T-helper 9 cell (primary cell): ENCODE data around the gene FITM1.
"Not testable (repeated sequence)": the region's sequence is repeated elsewhere in the genome, so short reads cannot be mapped to it uniquely, and the experiment has no call there.

Experiments used
- DNase-seq: peaks from one replicate; pipeline ENCODE4 v3.0.0-alpha.2; 2020

FITM1 gene

DNA sequence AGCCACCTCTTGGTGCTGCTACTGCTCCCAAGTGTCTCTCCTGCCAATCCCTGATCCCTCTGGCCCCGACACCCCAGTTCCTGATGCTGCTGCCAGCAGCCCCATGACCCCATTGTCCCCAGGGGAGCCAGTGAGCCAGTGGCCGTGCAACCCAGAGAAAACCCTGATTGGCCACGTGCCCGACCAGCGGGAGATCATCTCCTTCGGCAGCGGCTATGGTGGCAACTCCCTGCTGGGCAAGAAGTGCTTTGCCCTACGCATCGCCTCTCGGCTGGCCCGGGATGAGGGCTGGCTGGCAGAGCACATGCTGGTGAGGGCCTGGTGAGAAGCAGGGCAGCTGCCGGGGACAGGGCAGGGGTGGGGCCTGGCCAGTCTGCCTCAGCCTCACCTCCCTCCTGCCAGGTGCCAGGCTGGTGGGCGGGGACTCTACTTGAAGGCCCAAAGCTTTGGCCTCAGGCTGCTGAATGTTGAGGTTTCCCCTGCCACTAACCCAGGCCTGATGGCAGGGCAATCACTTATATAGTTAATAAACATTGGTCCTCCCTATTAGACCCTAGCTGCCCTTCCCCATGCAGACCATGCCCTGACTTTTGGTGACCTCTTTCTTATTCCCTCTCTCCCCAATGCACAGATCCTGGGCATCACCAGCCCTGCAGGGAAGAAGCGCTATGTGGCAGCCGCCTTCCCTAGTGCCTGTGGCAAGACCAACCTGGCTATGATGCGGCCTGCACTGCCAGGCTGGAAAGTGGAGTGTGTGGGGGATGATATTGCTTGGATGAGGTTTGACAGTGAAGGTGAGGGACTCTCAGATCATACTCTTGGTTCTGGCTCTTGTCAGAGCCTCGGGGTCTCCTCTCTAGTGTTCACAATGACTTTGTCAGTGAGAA is 31.3 kb upstream of the FITM1 start:
- no peak for DNase-seq

DNA sequence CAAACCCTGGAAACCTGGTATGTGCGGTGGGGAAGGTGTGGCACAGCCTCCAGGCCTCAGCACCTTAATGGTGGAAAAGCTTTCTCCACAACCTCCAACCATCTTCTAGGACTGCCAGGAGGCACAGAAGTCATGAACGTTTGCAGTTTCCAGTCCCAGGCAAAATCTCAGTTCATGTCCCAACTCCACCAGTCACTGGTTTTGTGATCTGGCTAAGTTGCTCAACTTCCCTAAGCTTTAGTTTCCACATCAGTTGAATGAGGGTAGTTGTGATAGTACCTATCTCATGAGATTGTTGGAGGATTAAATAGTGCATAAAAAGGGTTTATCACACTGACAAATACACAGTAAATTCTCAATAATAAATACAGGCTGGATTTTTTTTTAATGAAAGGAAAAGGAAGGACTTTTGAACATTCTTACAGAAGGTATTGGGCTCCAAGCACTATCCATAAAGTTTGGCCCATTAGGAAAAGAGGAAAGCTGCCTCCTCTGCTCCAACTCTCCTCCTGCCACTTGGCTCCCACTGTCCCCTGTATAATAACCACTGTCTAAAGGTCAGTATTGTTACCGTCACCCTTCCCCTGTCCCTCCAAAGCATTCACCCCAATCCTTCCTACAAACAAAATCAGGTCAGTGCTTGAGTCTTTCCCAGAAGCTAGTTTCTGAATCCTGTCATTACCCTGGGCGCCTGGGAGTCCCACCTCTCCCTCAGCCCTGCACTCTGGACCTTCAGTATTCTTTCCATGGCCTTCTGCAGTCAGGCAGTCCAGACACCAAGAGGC is 30.1 kb upstream of the FITM1 start:
- no peak for DNase-seq

DNA sequence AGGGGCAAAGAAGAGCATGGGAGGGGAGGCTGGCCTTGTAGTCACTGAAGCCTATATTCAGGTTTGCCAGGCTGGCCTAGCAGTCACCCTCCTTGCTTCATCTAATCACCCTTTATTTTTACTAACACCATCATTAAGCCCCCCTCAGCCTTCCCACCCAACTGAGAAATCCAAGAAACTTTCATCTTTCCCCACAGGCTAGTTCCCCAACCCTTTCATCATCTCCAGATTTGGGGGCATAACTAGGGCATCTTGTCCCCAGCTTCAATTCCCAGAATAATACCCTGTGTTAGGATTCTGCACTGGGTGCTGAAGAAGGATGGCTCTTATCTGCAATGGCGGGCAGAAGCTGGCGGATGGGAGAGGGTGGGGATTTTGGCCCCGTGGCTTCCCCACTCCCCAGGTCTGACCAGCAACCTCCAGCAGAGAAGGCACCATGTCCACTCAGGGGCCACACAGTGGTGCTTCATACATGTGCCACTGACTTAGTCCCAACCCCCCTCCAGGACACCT is 29.4 kb upstream of the FITM1 start:
- DNase-seq = no peak

- DNase-seq = no peak
These were observed 28.0 kb upstream of the FITM1 start for GRCh38 chr14:24102357-24103048.

- no peak for DNase-seq
These were observed 27.0 kb upstream of the FITM1 start for GRCh38 chr14:24103451-24103850.

DNA sequence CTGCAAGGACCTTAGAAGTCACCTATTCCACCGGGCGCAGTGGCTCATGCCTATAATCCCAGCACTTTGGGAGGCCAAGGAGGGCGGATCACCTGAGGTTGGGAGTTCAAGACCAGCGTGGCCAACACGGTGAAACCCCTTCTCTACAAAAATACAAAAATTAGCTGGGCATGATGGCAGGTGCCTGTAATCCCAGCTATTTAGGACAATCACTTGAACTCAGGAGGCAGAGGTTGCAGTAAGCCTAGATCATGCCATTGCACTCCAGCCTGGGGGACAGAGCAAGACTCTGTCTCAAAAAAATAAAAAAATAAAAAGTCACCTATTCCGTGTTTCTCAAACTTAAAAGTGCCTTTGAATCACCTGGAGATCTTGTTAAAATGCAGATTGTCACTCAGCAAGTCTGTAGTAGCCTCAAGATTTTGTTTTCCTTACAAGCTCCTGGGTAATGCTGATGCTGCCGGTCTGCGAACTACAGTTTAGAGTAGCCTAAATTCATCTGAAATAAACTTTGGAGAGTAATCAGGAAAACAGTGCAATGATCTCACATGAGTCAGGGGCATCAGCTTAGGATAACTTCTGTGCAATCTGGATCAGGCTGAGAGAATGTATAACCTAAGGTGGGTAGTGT is 24.7 kb upstream of the FITM1 start:
- DNase-seq = not testable (repeated sequence)

- DNase-seq = no peak
These were observed 23.7 kb upstream of the FITM1 start for GRCh38 chr14:24106672-24107271.

GRCh38 chr14:24108336-24108874 is 22.1 kb upstream of the FITM1 start:
- no peak for DNase-seq

GRCh38 chr14:24110060-24110459 is 20.4 kb upstream of the FITM1 start:
- DNase-seq = no peak

GRCh38 chr14:24110523-24110922 is 19.9 kb upstream of the FITM1 start:
- no peak for DNase-seq

- no peak for DNase-seq
These were observed 17.1 kb upstream of the FITM1 start for GRCh38 chr14:24113379-24113800.

DNA sequence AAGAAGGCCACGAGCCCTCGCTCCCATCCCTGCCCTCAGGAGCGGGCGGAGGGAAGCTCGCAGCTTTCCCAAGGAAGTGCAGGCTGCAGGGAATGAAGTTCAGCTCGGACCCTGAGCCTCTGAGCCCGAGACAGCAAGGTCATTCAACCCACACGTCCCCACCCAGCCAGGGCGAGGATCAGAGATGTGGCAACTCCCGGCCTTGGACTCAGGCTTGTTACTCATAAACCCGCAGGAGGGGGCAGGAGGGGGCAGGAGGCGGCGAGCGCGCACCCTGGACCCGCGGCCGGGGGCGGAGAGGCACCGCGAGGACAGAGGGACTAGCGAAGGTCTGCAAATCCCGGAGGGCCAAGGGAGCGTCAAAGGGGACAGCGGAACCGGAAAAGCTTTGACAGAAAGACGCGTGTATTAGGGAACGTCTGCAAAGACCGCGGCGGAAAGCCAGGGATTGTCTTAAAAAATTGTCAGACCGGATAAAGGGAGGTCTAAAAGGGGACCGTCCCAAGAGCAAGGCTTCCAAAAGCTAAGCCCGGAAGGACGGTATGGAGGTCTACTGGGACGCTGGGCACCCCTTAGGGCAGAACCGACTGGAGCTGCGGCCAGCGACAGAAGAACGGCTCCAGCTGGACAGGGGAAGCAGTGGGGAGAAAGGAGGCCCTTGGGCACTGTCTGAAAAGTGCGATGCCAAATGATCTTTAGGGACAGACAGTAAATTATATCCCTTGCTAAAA is 16.5 kb upstream of the FITM1 start:
- peak; percentile 64 for DNase-seq

DNA sequence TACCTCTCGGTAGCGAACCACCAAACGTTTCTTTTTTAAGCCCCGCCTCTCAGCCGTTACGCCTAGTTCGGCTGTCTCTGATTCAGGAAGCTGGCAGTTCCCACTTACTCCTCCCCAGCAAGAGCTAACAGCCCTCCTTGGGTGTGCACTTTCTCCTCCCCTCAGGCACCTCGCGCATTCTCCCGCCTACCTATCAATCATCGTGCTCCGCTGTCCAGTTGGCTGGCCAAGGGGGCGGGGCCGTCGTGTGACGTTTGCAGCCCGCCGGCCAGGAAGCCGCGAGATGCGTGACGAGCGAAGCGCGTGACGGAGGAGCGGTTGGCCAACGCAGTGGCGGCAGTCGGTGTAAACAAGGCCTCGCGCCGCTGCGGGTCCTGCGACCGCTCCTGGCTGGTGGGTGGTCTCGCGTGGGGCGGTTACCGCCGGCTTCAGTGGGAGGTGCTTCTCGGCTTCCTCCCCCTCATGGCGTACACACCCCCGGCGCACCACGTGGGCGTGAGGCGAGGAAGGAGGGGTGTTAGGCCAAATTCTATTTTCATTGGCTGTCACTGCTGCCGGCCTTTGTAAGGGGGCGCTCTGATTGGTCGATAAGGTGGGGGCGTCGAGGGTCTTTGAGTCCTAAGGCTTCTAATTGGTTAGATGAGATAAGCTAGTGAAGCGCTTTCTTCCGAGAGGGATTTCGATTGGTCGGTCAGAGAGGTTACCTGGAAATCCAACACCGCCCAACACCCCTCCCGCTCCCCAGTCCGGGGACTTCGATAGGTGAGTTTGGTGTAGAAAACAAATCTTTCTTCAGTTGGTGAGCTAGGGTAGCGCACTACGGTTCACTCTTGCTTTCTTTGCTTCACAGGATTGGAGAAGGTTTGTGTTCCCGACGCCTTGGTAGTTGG is 15.7 kb upstream of the FITM1 start, which contains the start of the genes DCAF11 and NRL:
TSS of gene DCAF11 (plus strand) at position 246 of the 890 bp plus-strand sequence. CDS start 818 bp downstream, outside the sequence.
TSS of gene NRL (minus strand) at position 418 of the 890 bp plus-strand sequence. CDS start 32,101 bp downstream, outside the sequence.
- DNase-seq = peak; percentile 97

GRCh38 chr14:24115422-24116127 is 14.9 kb upstream of the FITM1 start:
- DNase-seq = no peak

- DNase-seq = no peak
These were observed 14.2 kb upstream of the FITM1 start for GRCh38 chr14:24116128-24116814.

DNA sequence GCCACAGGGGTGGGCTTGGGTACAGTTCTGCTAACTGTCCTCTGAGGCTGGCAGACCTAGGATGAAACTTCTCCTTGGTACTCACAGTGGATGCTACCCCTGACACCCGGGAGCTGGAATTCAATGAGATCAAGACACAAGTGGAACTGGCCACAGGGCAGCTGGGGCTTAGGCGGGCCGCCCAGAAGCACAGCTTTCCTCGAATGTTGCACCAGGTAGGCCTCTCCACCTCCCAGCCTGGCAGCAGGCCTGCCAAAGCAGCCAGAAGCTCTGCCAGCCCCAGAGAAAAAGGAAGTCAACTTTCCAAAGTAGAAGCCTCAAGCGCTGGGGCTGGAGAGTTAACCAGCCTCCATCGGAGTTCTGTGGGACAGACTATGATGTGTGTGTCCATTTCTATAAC is 13.3 kb upstream of the FITM1 start:
- no peak for DNase-seq

DNA sequence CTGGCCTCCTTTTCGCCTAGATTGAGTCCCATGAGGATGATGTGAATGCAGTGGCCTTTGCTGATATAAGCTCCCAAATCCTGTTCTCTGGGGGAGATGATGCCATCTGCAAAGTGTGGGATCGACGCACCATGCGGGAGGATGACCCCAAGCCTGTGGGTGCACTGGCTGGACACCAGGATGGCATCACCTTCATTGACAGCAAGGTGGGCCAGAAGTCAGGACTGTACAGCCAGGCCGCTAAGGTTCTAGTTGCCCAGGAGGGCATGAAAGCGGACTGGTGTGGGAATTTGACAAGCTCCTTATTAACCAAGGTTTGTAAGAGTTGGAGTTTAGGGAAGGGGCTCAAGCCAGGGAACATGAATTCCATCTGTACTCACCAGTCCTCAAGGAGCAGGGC is 10.8 kb upstream of the FITM1 start:
- DNase-seq = no peak

DNA sequence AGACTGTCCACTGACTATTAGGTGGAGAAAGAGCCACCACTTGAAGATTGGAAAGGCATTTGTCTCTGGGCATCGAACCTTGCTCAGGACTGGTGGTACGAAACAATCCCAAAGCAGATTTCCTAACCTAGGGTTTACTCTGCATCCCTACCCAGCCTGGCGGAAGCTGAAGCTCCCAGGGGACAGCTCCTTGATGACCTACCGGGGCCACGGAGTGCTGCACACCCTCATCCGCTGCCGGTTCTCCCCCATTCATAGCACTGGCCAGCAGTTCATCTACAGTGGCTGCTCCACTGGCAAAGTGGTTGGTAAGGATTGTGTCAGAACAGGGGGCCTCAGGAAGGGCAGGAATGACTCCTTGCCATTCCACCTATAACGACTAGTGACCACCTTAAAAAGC is 9.2 kb upstream of the FITM1 start:
- no peak for DNase-seq
